ENCODE results near the gene PGLYRP3. TPM values are rescaled to one million over a fixed set of nuclear protein-coding genes. Genes with fewer than 3 reads are reported as not detected.

PGLYRP3 gene
- total and polyA plus RNA-seq, 2 of the 8 experiments (the other 6 are each of a cell fraction or from before 2014, with no cell fraction given), result not detected

- H3K4ac ChIP-seq (replicated peaks; ENCODE audit: insufficient read length, low read depth, low read length), result no peak within 1 kb of the TSS
- WGBS, 2 experiments (ENCODE audit: extremely low coverage in 1 of 2, insufficient coverage in 1 of 2, insufficient read length in 1 of 2, insufficient replicate concordance in 2 of 2, low coverage in 1 of 2, low lambda C conversion rate in 2 of 2, missing lambda C conversion rate in 1 of 2), result 71% methylated on average over 8 of the region's 10 CpGs; no CpG with 5 or more reads in 1 of the 2 experiments
- no peak within 1 kb of the TSS for H4K91ac ChIP-seq (replicated peaks; ENCODE audit: insufficient read length, low read length)
- no peak within 1 kb of the TSS for H3K4me3 ChIP-seq (ENCODE audit: extremely low read depth in 1 of 4, insufficient read depth in 2 of 4, low read depth in 3 of 4, low read length in 4 of 4)
- no peaks in the 10 kb centered on the region for H3K23me2 ChIP-seq (ENCODE audit: low read depth, low read length)
- no peak within 1 kb of the TSS for H3K23ac ChIP-seq (ENCODE audit: insufficient read length)
- H3K9me3 ChIP-seq (ENCODE audit: insufficient read depth in 2 of 2, low read depth in 1 of 2, low read length in 1 of 2), result no peaks in the 10 kb centered on the region
- no peak within 1 kb of the TSS for H3K27ac ChIP-seq (ENCODE audit: low read depth, low read length)
- no peak within 1 kb of the TSS for H2BK120ac ChIP-seq (replicated peaks; ENCODE audit: low read depth, low read length)
- no peak within 1 kb of the TSS for H2BK5ac ChIP-seq (ENCODE audit: low read depth, low read length)
- no peaks in the 10 kb centered on the region for H3K79me2 ChIP-seq (ENCODE audit: control insufficient read depth in 1 of 2, insufficient read depth in 2 of 2, low read length in 2 of 2)
- no peak within 1 kb of the TSS for H2BK15ac ChIP-seq (ENCODE audit: low read length)
- H2BK12ac ChIP-seq (ENCODE audit: low read depth, low read length), result no peak within 1 kb of the TSS
- H4K20me1 ChIP-seq (replicated peaks in 1 of 2; ENCODE audit: control insufficient read depth in 1 of 2, insufficient read depth in 2 of 2, low read length in 2 of 2), result no peaks in the 10 kb centered on the region
- H3K14ac ChIP-seq (ENCODE audit: insufficient read length), result no peak within 1 kb of the TSS
- no peak within 1 kb of the TSS; the same call in 1 of the 2 replicates for H2AFZ ChIP-seq (ENCODE audit: low read length)
- no peak within 1 kb of the TSS for H3K4me2 ChIP-seq (ENCODE audit: insufficient read depth in 1 of 2, low read depth in 2 of 2, low read length in 2 of 2)
- ChIA-PET POLR2A (ENCODE audit: partially characterized antibody) (interaction anchor here (0.6 kb wide), 1 partner anchor 286 kb away, joined by 4 read pairs; no protein-coding TSS in a partner anchor), CTCF (ENCODE audit: partially characterized antibody) (interaction anchor here (0.6 to 8.5 kb wide), 10 partner anchors 12 to 269 kb away, joined by 3 to 360 read pairs (median 3); partner anchors contain the start of gene S100A12)
- H3K27me3 ChIP-seq (replicated peaks in 1 of 4; ENCODE audit: control insufficient read depth in 3 of 4, extremely low read depth in 1 of 4, insufficient read depth in 3 of 4, low read length in 3 of 4), result no peaks in the 10 kb centered on the region
- H3K18ac ChIP-seq (ENCODE audit: extremely low read depth, low read length), result no peak within 1 kb of the TSS
- H3K9ac ChIP-seq (replicated peaks in 1 of 4; ENCODE audit: extremely low read depth in 1 of 4, low read depth in 3 of 4, low read length in 3 of 4), result no peak within 1 kb of the TSS
- H3K79me1 ChIP-seq (ENCODE audit: low read depth, low read length), result no peaks in the 10 kb centered on the region
- no peak within 1 kb of the TSS for H4K5ac ChIP-seq (ENCODE audit: insufficient read length, low read depth, low read length)
- no peaks in the 10 kb centered on the region for H3K4me1 ChIP-seq (replicated peaks in 1 of 4; ENCODE audit: control insufficient read depth in 3 of 4, insufficient read depth in 4 of 4, low read length in 3 of 4)
- H2BK20ac ChIP-seq (ENCODE audit: low read length), result no peak within 1 kb of the TSS
- H3K36me3 ChIP-seq (ENCODE audit: control insufficient read depth in 2 of 4, insufficient read depth in 4 of 4, low read length in 3 of 4), result no peaks in the 10 kb centered on the region
- no peak within 1 kb of the TSS for H3K56ac ChIP-seq (replicated peaks; ENCODE audit: insufficient read length, low read depth, low read length)
- no peak for FAIRE-seq
- peak in 1 of 2 experiments; percentile 44 for DNase-seq (ENCODE audit: low read depth in 1 of 2, low spot score in 2 of 2)
- no peak within 1 kb of the TSS; the same call in 1 of the 2 replicates for H4K8ac ChIP-seq (ENCODE audit: extremely low read depth, insufficient read depth, low read length)
- no peak within 1 kb of the TSS for H2AK5ac ChIP-seq (ENCODE audit: low read depth, low read length)
- TF ChIP-seq SUZ12 (IDR thresholded peaks at IDR 0.05; ENCODE audit: low read length) (no peak), SIX5 (IDR thresholded peaks at IDR 0.05; ENCODE audit: low read depth, low read length) (no peak), SP1 (IDR thresholded peaks at IDR 0.05; ENCODE audit: low read depth, low read length) (no peak), USF2 (IDR thresholded peaks at IDR 0.05; ENCODE audit: low read length) (no peak), CREB1 (IDR thresholded peaks at IDR 0.05) (no peak), EGR1 (IDR thresholded peaks at IDR 0.05; ENCODE audit: borderline replicate concordance, low read depth, low read length) (no peak), RFX5 (IDR thresholded peaks at IDR 0.05; ENCODE audit: borderline replicate concordance, low read depth, low read length) (no peak), MAFK (IDR thresholded peaks at IDR 0.05; ENCODE audit: low read depth, low read length) (no peak), RAD21 (IDR thresholded peaks at IDR 0.05 in 1 of 2, conservative IDR thresholded peaks at IDR 0.05 in 1 of 2; ENCODE audit: low read depth in 2 of 2, low read length in 2 of 2) (peak in 1 of 2 experiments; percentile 27; a peak in 2 of 4 replicates), ZNF274 (IDR thresholded peaks at IDR 0.05; ENCODE audit: borderline replicate concordance, extremely low read depth, low read length) (no peak)
Observed at GRCh38 chr1:153348511-153349362, 36.0 kb upstream of the PGLYRP3 start, which contains the start of gene PGLYRP4. Gene PGLYRP4 (minus strand): TSS chr1:153348841. CDS start chr1:153347932, 909 bp downstream.

Data from H1 (cell line).